ENCODE data around the gene LRRC25. TPM values are rescaled to one million over a fixed set of nuclear protein-coding genes. Genes with fewer than 3 reads are reported as not detected.

The LRRC25 gene
- total RNA-seq, 4 donors from 2014 or later = 1.1 to 7.1 (median 2.2) TPM

DNA sequence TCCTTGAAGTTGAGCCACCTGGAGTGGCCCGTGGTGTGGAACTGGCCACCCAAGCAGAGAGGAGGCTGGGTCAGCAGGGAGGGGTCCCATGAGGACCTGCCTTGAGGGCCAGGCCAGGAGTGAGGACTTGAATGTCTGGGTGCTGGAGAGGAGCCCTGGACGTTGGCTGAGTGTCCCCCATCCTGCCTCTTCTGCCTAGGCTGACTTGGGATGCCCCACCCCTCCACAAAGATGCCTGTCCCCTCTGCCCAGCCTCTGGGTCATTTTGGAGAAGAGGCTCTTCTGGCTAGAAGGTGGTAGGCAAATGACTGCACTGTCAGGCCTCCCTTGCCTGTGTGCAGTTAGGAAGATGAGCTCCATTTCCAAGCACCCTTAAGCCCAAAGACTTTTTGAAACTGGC lies 23.5 kb upstream of the LRRC25 start:
- H3K36me3 ChIP-seq = no peaks in the 10 kb centered on the region
- peak overlapping the region in 1 of 3 donors; percentile 46 for H3K27ac ChIP-seq
- H3K27me3 ChIP-seq = no peaks in the 10 kb centered on the region
- WGBS, 2 donors = 10 to 33% methylated on average over 1 to 2 of the region's 2 CpGs
- peaks cover 42 to 63% of the 10 kb centered on the region in 2 donors for H3K4me1 ChIP-seq
- intact Hi-C loops (cut with DNase I) = no loop called here
- H3K4me3 ChIP-seq (replicated peaks in 1 of 3) = no peak overlapping the region
- DNase-seq = no peak
- TF ChIP-seq POLR2A (IDR thresholded peaks at IDR 0.05) = no peak
- TF ChIP-seq, protein P1, sequence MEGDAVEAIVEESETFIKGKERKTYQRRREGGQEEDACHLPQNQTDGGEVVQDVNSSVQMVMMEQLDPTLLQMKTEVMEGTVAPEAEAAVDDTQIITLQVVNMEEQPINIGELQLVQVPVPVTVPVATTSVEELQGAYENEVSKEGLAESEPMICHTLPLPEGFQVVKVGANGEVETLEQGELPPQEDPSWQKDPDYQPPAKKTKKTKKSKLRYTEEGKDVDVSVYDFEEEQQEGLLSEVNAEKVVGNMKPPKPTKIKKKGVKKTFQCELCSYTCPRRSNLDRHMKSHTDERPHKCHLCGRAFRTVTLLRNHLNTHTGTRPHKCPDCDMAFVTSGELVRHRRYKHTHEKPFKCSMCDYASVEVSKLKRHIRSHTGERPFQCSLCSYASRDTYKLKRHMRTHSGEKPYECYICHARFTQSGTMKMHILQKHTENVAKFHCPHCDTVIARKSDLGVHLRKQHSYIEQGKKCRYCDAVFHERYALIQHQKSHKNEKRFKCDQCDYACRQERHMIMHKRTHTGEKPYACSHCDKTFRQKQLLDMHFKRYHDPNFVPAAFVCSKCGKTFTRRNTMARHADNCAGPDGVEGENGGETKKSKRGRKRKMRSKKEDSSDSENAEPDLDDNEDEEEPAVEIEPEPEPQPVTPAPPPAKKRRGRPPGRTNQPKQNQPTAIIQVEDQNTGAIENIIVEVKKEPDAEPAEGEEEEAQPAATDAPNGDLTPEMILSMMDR (IDR thresholded peaks at IDR 0.05) = no peak
- H3K9me3 ChIP-seq = no peaks in the 10 kb centered on the region

DNA sequence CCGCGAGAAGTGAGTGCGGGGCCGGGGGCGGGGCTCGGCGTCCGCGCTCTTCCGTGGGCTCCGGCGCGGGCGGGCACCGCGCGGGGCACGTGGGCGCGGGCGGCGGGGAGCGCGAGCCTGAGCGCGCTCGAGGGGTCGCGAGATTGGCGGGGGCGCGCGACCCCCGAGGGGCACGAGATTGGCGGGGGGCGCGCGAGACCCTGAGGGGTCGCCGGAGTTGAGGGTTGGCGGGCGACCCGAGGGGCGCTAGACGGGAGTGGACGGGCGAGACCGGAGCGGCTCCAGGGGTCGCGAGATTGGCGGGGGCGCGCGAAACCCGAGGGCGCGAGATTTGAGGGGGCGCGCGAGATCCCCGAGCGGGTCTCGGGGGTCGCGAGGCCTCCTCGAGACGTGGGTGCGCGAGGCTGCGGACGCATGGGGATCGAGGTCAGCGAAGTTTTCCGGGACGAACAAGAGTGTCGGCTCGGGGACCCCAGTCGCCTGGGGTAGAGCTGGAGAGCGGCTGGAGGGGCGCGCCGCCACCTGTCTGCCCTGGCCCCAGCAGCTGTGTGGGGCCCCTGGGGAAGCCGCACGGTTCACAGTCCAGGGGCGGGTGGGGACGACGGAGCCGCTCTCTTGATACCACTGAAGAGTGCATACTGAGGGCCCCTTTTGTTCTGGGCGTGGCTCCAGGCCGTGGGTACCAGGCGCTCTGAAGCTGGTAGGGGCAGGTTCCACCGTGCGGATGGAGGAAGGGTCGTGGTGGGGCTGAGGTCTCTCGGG lies 22.5 kb upstream of the LRRC25 start:
- Histone ChIP-seq H3K36me3 (no peaks in the 10 kb centered on the region), H3K4me3 (replicated peaks in 1 of 3) (peak overlapping the region; percentile 14 to 66 (median 27)), H3K27me3 (no peaks in the 10 kb centered on the region), H3K4me1 (peaks cover 44 to 62% of the 10 kb centered on the region in 2 donors), H3K9me3 (no peaks in the 10 kb centered on the region), H3K27ac (peak overlapping the region in 2 of 3 donors; percentile 46 to 90)
- 1 to 3% methylated on average over 8 to 35 of the region's 97 CpGs for WGBS, 2 donors
- no peak for TF ChIP-seq POLR2A (IDR thresholded peaks at IDR 0.05)
- TF ChIP-seq, protein P1 (IDR thresholded peaks at IDR 0.05) = no peak
- peak; percentile 48 to 58 for DNase-seq
- intact Hi-C loops (cut with DNase I) = loop anchor here (10.0 kb wide), 2 partner anchors 165 to 215 kb away; partner anchors contain the start of gene RAB3A

DNA sequence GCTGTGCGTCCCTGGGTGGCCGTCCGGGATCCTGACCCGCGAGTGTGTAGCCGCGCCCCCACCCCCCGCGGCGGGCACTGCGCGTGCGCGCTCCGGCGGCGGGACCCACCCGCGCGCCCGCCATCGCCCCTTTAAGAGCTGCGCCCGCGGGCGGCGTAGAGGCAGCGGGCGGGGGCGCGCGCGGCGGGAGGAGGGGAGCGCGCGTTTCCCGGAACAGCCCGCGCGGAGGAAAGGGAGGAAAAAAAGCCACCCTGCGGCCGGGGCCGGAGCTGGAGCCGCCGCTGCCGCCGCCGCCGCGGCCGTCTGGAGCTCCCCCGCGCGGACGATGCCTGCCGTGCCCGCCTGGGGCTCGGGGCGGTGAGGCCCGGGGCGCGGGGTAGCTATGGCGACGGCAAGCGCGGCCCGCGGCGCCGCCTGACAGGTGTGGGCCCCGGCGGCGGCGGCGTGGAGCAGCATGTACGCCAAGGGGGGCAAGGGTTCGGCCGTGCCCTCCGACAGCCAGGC lies 21.8 kb upstream of the LRRC25 start, which contains the start of gene SSBP4:
TSS of gene SSBP4 (plus strand) at position 204 of the 504 bp plus-strand sequence. CDS start at position 455, 251 bp downstream.
- Histone ChIP-seq H3K4me3 (replicated peaks in 1 of 3) (peak within 1 kb of the TSS; percentile 14 to 66 (median 27)), H3K36me3 (no peaks in the 10 kb centered on the region), H3K4me1 (peaks cover 44 to 68% of the 10 kb centered on the region in 2 donors), H3K9me3 (no peaks in the 10 kb centered on the region), H3K27me3 (no peaks in the 10 kb centered on the region), H3K27ac (peak within 1 kb of the TSS; percentile 5 to 90 (median 90))
- TF ChIP-seq, protein P1 (IDR thresholded peaks at IDR 0.05) = peak in 3 of 6 experiments; percentile 49 to 56 (median 53)
- TF ChIP-seq POLR2A (IDR thresholded peaks at IDR 0.05) = peak in 1 of 2 donors; percentile 70
- DNase-seq = peak; percentile 70
- WGBS, 2 donors = 0% methylated on average over 2 to 5 of the region's 80 CpGs
- intact Hi-C loops (cut with DNase I) = loop anchor here (10.0 kb wide), 2 partner anchors 164 to 214 kb away; partner anchors contain the start of gene RAB3A

DNA sequence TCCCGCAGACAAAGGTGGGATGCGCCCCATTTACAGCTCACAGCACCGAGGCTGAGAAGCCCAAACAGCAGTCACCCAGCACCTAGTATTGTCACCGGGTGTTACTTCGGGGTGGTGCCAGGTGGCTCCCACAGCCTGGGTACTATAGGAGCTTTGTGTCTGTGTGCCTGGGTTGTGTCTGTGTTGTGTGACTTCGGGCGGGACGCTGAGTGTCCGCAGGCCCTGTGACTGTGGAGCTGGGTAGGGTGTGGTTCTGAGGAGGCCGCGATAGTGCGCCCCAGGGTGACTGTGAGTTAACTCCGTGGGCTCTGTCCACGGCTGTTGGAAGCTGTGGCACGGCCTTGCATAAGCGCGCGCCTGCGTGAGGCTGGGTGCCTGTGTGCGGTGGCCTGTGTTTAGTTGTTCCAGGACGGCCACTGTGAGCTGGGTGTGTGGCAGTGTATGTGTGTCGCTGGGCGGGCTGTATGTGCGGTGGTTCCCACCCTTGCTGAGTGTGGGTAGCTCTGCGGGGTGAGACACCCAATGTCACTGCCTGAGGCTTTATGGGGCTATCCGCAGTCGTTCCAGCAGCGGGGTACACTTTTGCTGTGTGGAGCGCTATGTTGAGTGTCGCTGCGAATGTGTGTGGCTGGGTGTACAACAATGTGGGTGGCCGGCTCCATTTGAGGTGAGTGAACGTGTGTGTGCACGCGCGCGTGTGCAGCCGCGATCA lies 21.2 kb upstream of the LRRC25 start:
- intact Hi-C loops (cut with DNase I) = loop anchor here (10.0 kb wide), 2 partner anchors 164 to 214 kb away; partner anchors contain the start of gene RAB3A
- DNase-seq = peak; percentile 43 to 44
- H3K27ac ChIP-seq = peak overlapping the region; percentile 5 to 90 (median 90)
- peaks cover 44 to 65% of the 10 kb centered on the region in 2 donors for H3K4me1 ChIP-seq
- peak overlapping the region in 1 of 3 donors; percentile 66 for H3K4me3 ChIP-seq (replicated peaks in 1 of 3)
- 16 to 44% methylated on average over 5 to 29 of the region's 39 CpGs for WGBS, 2 donors
- no peak for TF ChIP-seq POLR2A (IDR thresholded peaks at IDR 0.05)
- TF ChIP-seq, protein P1 (IDR thresholded peaks at IDR 0.05) = no peak
- H3K9me3 ChIP-seq = no peaks in the 10 kb centered on the region
- no peaks in the 10 kb centered on the region for H3K27me3 ChIP-seq
- H3K36me3 ChIP-seq = no peaks in the 10 kb centered on the region
